Muscle layer of colon (tissue), 2 donors: ENCODE measurements around the gene TUBA1C.
"Not testable (repeated sequence)": the region's sequence is repeated elsewhere in the genome, so short reads cannot be mapped to it uniquely, and the experiment has no call there.

Experiments
- H3K27ac ChIP-seq: one replicate; pipeline ENCODE4 v1.7.0; 2013; ENCODE audit warnings: low read depth, mild to moderate bottlenecking, low read length, moderate library complexity
- H3K27me3 ChIP-seq, 2 donors: one replicate each; pipeline ENCODE4 v1.7.0; 2013; ENCODE audit warnings: low read length in 2 of 2, mild to moderate bottlenecking in 2 of 2; ENCODE audit not compliant: insufficient read depth in 2 of 2, control insufficient read depth in 1 of 2
- H3K36me3 ChIP-seq: one replicate; pipeline ENCODE4 v1.7.0; 2013; ENCODE audit warnings: mild to moderate bottlenecking, low read length; ENCODE audit not compliant: insufficient read depth
- H3K4me1 ChIP-seq: one replicate; pipeline ENCODE4 v1.7.0; 2013; ENCODE audit warnings: mild to moderate bottlenecking, low read length; ENCODE audit not compliant: insufficient read depth
- H3K4me3 ChIP-seq, 2 donors: one replicate each; pipeline ENCODE4 v1.7.0; 2013; ENCODE audit warnings: low read length in 2 of 2, low read depth in 1 of 2, mild to moderate bottlenecking in 1 of 2, moderate library complexity in 1 of 2
- H3K9ac ChIP-seq: one replicate; pipeline ENCODE4 v1.7.0; 2013; ENCODE audit warnings: low read length
- H3K9me3 ChIP-seq: one replicate; pipeline ENCODE4 v1.7.0; 2013; ENCODE audit warnings: mild to moderate bottlenecking, low read length
- donor health status: abdominal sarcoma.
- donor health status: Adenocarcinoma of cecum.

The TUBA1C gene

DNA sequence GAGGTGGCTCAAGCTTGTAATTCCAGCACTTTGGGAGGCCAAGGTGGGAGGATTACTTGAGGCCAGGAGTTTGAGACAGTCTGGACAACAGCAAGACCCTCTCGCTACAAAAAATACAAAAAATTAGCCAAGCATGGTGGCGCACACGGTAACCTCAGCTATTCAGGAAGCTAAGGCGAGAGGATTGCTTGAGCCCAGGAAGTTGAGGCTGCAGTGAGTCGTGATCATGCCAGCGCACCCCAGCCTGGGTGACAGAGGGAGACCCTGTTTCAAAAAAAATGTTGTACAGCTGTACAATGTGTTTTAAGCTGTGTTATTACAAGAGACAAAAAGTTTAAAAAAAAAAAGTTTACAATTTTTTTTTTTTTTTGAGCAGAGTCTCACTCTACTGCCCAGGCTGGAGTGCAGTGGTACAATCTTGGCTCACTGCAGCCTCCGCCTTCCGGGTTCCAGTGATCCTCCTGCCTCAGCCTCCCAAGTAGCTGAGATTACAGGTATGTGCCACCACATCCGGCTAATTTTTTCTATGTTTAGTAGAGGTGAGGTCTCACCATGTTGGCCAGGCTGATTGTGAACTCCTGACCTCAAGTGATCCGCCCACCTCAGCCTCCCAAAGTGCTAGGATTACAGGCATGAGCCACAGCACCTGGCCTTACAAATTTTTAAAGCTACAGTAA is 7.2 kb upstream of the TUBA1C start:
- H3K27ac ChIP-seq, H3K4me1 ChIP-seq, H3K9ac ChIP-seq, H3K27me3 ChIP-seq, H3K36me3 ChIP-seq, H3K9me3 ChIP-seq, H3K4me3 ChIP-seq: not testable (repeated sequence)

DNA sequence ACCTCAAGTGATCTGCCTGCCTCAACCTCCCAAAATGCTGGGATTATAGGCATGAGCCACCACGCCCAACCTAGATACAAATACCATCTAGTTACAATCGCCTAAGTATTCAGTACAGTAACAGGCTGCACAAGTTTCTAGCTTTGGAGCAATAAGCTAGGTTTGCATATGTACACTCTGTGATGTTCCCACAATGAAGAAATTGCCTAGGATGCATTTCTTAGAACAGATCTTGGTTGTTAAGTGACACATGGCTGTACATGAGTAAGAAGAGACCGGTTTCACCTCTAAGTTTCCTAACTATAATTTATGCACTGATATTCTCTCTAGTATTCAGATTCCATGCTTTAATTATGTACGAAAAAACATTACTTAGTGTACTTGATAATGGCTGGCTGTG is 5.4 kb upstream of the TUBA1C start:
- no peak overlapping the region for H3K27ac ChIP-seq
- H3K4me1 ChIP-seq: no peaks in the 10 kb centered on the region
- no peaks in the 10 kb centered on the region for H3K27me3 ChIP-seq
- H3K9ac ChIP-seq: no peak overlapping the region
- no peak overlapping the region for H3K4me3 ChIP-seq
- H3K36me3 ChIP-seq: no peaks in the 10 kb centered on the region
- no peaks in the 10 kb centered on the region for H3K9me3 ChIP-seq

DNA sequence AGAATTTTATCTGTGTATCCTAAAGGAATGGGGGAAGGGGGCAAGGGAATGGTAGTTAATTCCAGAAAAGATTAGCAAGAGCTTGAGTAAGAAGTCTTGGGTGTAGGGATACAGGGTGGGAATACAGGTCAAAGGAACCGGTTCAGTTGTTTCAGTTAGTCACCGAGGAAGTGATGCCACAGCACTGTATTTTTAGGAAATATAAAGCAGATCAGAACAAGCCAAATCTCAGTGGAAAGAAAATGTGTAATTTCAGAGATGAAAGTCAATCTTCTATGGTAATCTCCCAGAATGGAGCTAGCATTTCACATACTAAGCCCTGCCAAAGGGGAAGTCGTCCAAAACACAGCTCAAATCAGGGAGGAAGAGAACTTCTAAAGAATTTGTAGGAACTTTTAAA is 4.7 kb upstream of the TUBA1C start:
- no peak overlapping the region for H3K4me3 ChIP-seq
- no peak overlapping the region for H3K27ac ChIP-seq
- no peaks in the 10 kb centered on the region for H3K36me3 ChIP-seq
- no peak overlapping the region for H3K9ac ChIP-seq
- no peaks in the 10 kb centered on the region for H3K4me1 ChIP-seq
- no peaks in the 10 kb centered on the region for H3K9me3 ChIP-seq
- H3K27me3 ChIP-seq: no peaks in the 10 kb centered on the region

DNA sequence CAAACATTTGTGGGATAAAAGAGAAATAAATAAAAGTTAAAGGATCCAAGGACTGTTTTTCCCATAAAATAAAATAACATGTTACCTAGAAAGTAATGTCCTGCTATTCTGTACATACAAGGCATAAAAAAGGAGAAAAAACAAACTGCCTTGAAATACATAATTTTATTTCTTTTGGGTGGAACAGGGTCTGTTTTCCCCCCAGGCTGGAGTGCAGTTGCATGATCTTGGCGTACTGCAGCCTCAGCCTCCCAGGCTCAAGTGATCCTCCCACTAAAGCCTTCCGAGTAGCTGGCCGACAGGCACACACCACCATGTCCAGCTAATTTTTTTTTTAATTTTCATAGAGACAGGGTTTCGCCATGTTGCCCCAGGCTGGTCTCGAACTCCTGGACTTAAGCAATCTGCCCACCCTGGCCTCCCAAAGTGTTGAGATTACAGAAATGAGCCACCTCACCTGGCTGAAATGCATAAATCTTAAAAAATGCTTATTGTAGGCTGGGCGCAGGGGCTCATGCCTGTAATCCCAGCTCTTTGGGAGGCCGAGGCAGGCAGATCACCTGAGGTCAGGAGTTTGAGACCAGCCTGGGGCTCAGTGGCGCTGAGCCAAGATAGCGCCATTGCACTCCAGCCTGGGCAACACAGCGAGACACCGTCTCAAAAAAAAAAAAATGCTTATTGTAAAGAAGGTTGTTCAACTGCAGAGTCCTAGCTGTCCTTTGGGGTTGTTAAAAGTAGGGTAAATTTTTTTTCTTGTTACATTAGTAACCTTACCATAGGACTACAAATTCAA is 4.1 kb upstream of the TUBA1C start:
- Histone ChIP-seq H3K9ac (no peak overlapping the region), H3K9me3 (no peaks in the 10 kb centered on the region), H3K27ac (no peak overlapping the region), H3K27me3 (no peaks in the 10 kb centered on the region), H3K4me1 (no peaks in the 10 kb centered on the region), H3K4me3 (no peak overlapping the region), H3K36me3 (no peaks in the 10 kb centered on the region)

DNA sequence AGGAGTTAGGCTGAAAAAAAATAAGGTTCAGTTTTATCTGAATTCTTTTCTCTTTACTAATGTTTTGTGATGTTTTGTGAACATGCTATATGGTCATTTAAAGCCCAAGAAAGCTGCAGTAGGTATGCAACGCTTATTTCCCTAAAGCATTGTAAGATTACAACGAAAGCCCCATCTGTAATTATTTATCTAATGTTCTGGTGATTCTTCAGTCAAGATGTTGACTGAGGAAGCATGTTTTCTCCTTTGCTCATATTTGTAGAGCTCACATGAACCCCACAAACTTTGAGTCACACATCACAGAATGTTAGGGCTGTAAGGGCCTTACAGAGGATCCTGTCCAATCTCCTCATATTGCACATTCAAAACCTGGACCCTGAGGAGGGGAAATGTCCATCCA is 3.2 kb upstream of the TUBA1C start:
- Histone ChIP-seq H3K27me3 (no peaks in the 10 kb centered on the region), H3K4me1 (no peaks in the 10 kb centered on the region), H3K36me3 (no peaks in the 10 kb centered on the region), H3K9ac (no peak overlapping the region), H3K9me3 (no peaks in the 10 kb centered on the region), H3K4me3 (no peak overlapping the region), H3K27ac (no peak overlapping the region)

DNA sequence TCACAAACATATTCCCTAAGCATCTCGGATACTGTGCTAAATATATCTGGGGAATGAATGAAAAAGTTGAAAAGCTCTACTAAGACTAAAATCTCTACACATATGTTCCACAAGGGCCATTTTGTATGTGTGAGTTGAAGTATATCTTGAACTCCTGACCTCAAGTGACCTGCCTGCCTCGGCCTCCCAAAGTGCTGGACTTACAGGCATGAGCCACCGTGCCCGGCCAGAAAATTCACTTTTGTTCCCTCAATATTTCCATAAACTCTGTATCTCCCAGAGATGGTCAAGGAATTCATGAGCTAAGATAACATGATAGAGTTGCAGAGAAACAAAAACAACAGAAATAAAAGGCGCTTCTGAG is 1.5 kb upstream of the TUBA1C start:
- Histone ChIP-seq H3K27ac (no peak overlapping the region), H3K27me3 (no peaks in the 10 kb centered on the region), H3K36me3 (no peaks in the 10 kb centered on the region), H3K9ac (no peak overlapping the region), H3K4me3 (no peak overlapping the region), H3K4me1 (no peaks in the 10 kb centered on the region), H3K9me3 (no peaks in the 10 kb centered on the region)

DNA sequence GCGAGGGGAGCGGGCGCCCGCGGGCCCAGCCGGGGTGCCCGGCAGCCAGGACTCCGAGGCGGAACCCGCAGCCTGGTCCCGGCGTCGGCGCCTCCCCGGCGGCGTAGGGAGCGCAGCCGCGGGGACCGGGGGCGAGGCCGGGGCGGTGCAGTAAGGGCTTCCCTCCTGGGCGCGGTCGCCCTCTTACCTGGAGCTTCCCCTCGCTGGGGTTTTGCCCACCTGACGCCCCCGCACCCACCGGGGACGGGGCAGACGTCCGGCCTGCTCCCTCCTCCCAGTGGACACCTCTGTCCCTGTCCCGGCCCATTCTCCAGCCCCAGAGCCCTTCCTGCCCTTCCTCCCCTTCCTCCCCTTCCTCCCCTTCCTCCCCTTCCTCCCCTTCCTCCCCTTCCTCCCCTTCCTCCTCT is 413 bp upstream of the TUBA1C start:
- Histone ChIP-seq H3K27me3 (no peaks in the 10 kb centered on the region), H3K9ac (no peak overlapping the region), H3K36me3 (no peaks in the 10 kb centered on the region), H3K9me3 (no peaks in the 10 kb centered on the region), H3K27ac (peak overlapping the region; percentile 91), H3K4me1 (no peaks in the 10 kb centered on the region), H3K4me3 (peak overlapping the region; percentile 73 to 78)

DNA sequence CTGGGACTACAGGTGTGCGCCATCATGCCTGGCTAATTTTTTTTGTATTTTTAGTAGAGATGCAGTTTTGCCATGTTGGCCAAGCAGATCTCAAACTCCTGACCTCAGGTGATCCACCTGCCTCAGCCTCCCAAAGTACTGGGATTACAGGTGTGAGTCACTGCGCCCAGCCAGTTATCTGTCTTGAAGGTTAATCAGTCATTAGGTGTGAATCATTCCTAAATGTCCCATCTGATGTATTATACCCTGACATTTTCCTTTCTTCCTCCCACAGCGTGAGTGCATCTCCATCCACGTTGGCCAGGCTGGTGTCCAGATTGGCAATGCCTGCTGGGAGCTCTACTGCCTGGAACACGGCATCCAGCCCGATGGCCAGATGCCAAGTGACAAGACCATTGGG is 4.3 kb downstream of the TUBA1C start:
- H3K4me3 ChIP-seq, H3K9ac ChIP-seq, H3K4me1 ChIP-seq, H3K27ac ChIP-seq, H3K9me3 ChIP-seq, H3K27me3 ChIP-seq: not testable (repeated sequence)
- H3K36me3 ChIP-seq: peaks cover 28% of the 10 kb centered on the region

DNA sequence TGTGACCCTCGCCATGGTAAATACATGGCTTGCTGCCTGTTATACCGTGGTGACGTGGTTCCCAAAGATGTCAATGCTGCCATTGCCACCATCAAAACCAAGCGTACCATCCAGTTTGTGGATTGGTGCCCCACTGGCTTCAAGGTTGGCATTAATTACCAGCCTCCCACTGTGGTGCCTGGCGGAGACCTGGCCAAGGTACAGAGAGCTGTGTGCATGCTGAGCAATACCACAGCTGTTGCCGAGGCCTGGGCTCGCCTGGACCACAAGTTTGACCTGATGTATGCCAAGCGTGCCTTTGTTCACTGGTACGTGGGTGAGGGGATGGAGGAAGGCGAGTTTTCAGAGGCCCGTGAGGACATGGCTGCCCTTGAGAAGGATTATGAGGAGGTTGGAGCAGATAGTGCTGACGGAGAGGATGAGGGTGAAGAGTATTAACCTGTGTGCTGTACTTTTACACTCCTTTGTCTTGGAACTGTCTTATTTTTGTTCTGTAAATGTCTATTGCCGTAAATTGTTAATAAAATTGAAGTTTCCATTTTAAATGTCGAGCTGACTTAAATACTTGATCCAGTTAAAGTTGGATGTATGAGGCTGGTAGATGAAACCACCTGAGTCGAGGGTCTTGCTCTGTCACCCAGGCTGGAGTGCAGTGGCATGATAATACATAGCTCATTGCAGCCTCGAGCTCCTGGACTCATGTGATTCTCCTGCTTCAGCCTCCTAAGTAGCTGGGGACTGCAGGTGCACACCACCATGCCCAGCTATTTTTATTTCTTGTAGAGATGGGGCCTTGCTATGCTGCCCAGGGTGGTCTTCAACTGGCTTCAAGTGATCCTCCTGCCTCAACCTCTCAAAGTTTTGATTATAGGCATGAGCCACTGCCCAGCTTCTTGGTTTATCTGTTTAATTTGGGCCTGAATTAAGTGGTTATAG is 8.2 kb downstream of the TUBA1C start:
- Histone ChIP-seq H3K4me1 (no peaks in the 10 kb centered on the region), H3K9me3 (no peaks in the 10 kb centered on the region), H3K4me3 (no peak overlapping the region), H3K9ac (no peak overlapping the region), H3K27me3 (no peaks in the 10 kb centered on the region), H3K27ac (no peak overlapping the region), H3K36me3 (peaks cover 28% of the 10 kb centered on the region)

DNA sequence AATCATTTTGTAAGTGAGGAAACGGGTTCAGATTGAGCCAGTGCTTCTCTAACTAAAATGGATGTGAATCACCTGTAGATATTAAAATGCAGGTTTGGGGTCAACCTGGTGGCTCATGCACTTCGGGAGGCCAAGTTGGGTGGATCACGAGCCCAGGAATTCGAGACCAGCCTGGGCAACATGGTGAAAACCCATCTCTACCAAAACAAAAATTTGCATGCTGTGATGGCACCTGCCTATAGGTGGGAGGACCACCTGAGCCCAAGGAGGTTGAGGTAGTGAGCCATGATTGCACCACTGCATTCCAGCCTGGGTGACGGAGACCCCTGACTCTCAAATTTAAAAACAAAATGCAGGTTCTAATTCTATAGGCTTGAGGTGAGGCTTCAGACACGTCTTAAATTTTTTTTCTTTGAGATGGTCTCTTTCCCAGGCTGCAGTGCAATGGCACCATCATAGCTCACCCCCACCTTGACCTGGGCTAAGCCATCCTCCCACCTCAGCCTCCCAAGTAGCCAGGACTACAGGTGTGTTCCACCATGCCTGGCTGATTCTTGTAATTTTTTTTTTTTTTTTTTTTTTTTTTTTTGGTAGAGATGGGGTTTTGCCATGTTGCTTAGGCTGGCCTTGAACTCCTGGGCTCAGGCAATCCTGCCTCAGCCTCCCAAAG is 9.0 kb downstream of the TUBA1C start:
- no peak overlapping the region for H3K9ac ChIP-seq
- H3K9me3 ChIP-seq: no peaks in the 10 kb centered on the region
- no peaks in the 10 kb centered on the region for H3K4me1 ChIP-seq
- H3K4me3 ChIP-seq: no peak overlapping the region
- H3K27ac ChIP-seq: no peak overlapping the region
- H3K36me3 ChIP-seq: peaks cover 28% of the 10 kb centered on the region
- no peaks in the 10 kb centered on the region for H3K27me3 ChIP-seq
